HepG2 (cell line): Measurements from ENCODE around the gene PPP6R2. TPM values are rescaled to one million over a fixed set of nuclear protein-coding genes. Genes with fewer than 3 reads are reported as not detected.

Experiments
- ATAC-seq: fragments of 200-7000 bp; cut with Tn5 transposase; 3 replicates; pipeline ENCODE4 v1.9.1; 2020; ENCODE audit warnings: mild to moderate bottlenecking, moderate library complexity
- BruUV-seq: library from RNA; stranded (reverse); fragments of 400-500 nt; replicated peaks from 2 replicates; lab custom pipeline; 2021; lab: Mats Ljungman, UMichigan
- CTCF ChIA-PET: fragments of 300-600 bp; formaldehyde crosslinking; extraction: SDS; loops from one replicate; lab custom pipeline; 2021; ENCODE audit warnings: low total read pairs, inconsistent platforms, low intra/inter-chr PET ratio; lab: Yijun Ruan, JAX
- POLR2A ChIA-PET: fragments of 350-600 bp; sonication (Branson Sonifier 250); formaldehyde crosslinking; loops from one replicate; lab custom pipeline; 2020; ENCODE audit warnings: antibody characterized with exemption, inconsistent platforms; lab: Yijun Ruan, JAX
- DNase-seq: peaks from one replicate; pipeline ENCODE4 v3.0.0-alpha.2; 2015; ENCODE audit warnings: low spot score
- FAIRE-seq: peaks from 3 replicates; lab custom pipeline; 2011; peaks lifted over from hg19 to GRCh38; lab: Jason Lieb, UNC
- H2AFZ ChIP-seq: one replicate; pipeline ENCODE4 v1.6.1; 2011; ENCODE audit warnings: low read length, inconsistent platforms
- H3K27ac ChIP-seq: fragments of 300-600 bp; 3 replicates; pipeline ENCODE4 v1.8.0; 2011; ENCODE audit warnings: mixed run types, mild to moderate bottlenecking, mixed read lengths, low read length, inconsistent platforms; ENCODE audit not compliant: insufficient read depth; ENCODE audit errors: extremely low read length
- H3K27me3 ChIP-seq, 2 experiments: fragments of 200-600 bp in 1 of 2; 2 replicates in 1 of 2; 3 replicates in 1 of 2; pipeline versions ENCODE4 v1.6.0 to v1.8.0; 2011; ENCODE audit warnings: low read length in 2 of 2, mild to moderate bottlenecking in 2 of 2, moderate library complexity in 2 of 2, inconsistent platforms in 1 of 2; ENCODE audit not compliant: insufficient read depth in 2 of 2, control insufficient read depth in 1 of 2
- H3K36me3 ChIP-seq, 2 experiments: fragments of 200-600 bp in 1 of 2; replicated peaks in 1 of 2; 2 replicates in 1 of 2; 3 replicates in 1 of 2; pipeline versions ENCODE4 v1.5.1 to v1.8.0; 2011; ENCODE audit warnings: low read length in 2 of 2, inconsistent platforms in 1 of 2; ENCODE audit not compliant: insufficient read depth in 2 of 2, control insufficient read depth in 1 of 2
- H3K4me1 ChIP-seq: 2 replicates; pipeline ENCODE4 v1.5.1; 2012; ENCODE audit warnings: low read length, inconsistent platforms; ENCODE audit not compliant: insufficient read depth
- H3K4me2 ChIP-seq: 2 replicates; pipeline ENCODE4 v1.6.0; 2011; ENCODE audit warnings: low read depth, low read length, inconsistent platforms
- H3K4me3 ChIP-seq, 3 experiments: fragments of 200-600 bp in 1 of 3; sonication (generic), shearing (Covaris generic) in 1 of 3; replicated peaks in 1 of 3; 2 replicates each; pipeline ENCODE4 v1.5.1; 2011 to 2016; ENCODE audit warnings: low read length in 3 of 3, inconsistent platforms in 2 of 3, low read depth in 2 of 3, mild to moderate bottlenecking in 2 of 3, control low read depth in 1 of 3, mixed read lengths in 1 of 3; ENCODE audit not compliant: insufficient read depth in 1 of 3
- H3K79me2 ChIP-seq: one replicate; pipeline ENCODE4 v1.6.1; 2011; ENCODE audit warnings: low read length, inconsistent platforms; ENCODE audit not compliant: insufficient read depth
- H3K9ac ChIP-seq: 2 replicates; pipeline ENCODE4 v1.6.0; 2011; ENCODE audit warnings: mild to moderate bottlenecking, low read depth, low read length, inconsistent platforms; ENCODE audit not compliant: insufficient read depth
- H3K9me3 ChIP-seq: 2 replicates; pipeline ENCODE4 v1.5.1; 2012; ENCODE audit warnings: mild to moderate bottlenecking, low read length
- H4K20me1 ChIP-seq: 2 replicates; pipeline ENCODE4 v1.6.0; 2011; ENCODE audit warnings: inconsistent platforms, mild to moderate bottlenecking, low read length, moderate library complexity; ENCODE audit not compliant: insufficient read depth
- ZNF121 ChIP-seq: sonication (generic); formaldehyde crosslinking; IDR thresholded peaks from 2 replicates; pipeline ENCODE4 v1.5.0; 2020; ENCODE audit warnings: mild to moderate bottlenecking, missing genetic modification reagents
- ZNF382 ChIP-seq: sonication (generic); formaldehyde crosslinking; IDR thresholded peaks from 2 replicates; pipeline ENCODE4 v1.5.0; 2020; ENCODE audit warnings: missing genetic modification reagents, mild to moderate bottlenecking, borderline replicate concordance
- ZNF512 ChIP-seq: sonication (generic); formaldehyde crosslinking; IDR thresholded peaks from 2 replicates; pipeline ENCODE4 v1.4.0; 2020; ENCODE audit warnings: mild to moderate bottlenecking, missing genetic modification reagents
- ZNF552 ChIP-seq: sonication (generic); formaldehyde crosslinking; IDR thresholded peaks from 2 replicates; pipeline ENCODE4 v1.9.0; 2022; ENCODE audit warnings: missing genetic modification reagents, mild to moderate bottlenecking, borderline replicate concordance
- ZNF570 ChIP-seq: sonication (generic); formaldehyde crosslinking; IDR thresholded peaks from 2 replicates; pipeline ENCODE4 v1.4.0; 2020; ENCODE audit warnings: mild to moderate bottlenecking, missing genetic modification reagents, borderline replicate concordance
- WGBS: methylation state at CpG from one replicate; pipeline ENCODE4 v1.1.6; 2017; ENCODE audit warnings: low lambda C conversion rate; 5-methylcytosine and 5-hydroxymethylcytosine counted together
- in situ Hi-C: cut with HindIII; loops from 2 replicates; pipeline ENCODE4 v1.10.0; 2017; ENCODE audit warnings: low pct_unique_long_range_greater_than_20kb; ENCODE audit not compliant: extremely low pct_ligation_motif_present
- intact Hi-C: fragments of 100-400 bp; cut with micrococcal nuclease; formaldehyde crosslinking; loops from one replicate; pipeline ENCODE4 v1.10.0; 2022; ENCODE audit not compliant: unreplicated experiment
- polyA plus RNA-seq, 8 experiments: library from polyadenylated mRNA; depleted of rRNA in 3 of 8; stranded (reverse) in 7 of 8; unstranded in 1 of 8; fragments of >200 nt; fragmentation: Illumina TruSeq in 4 of 8; extraction: Trizol in 4 of 8; gene quantifications; 2 replicates each; pipeline versions ENCODE4 v1.2.1 to v1.2.3, GENCODE V29; 2011 to 2016; ENCODE audit warnings: low read depth in 4 of 8, missing spikeins in 1 of 8, mixed read lengths in 1 of 8; ENCODE audit not compliant: insufficient read depth in 1 of 8
- total RNA-seq, 5 experiments: library from RNA; depleted of rRNA; stranded (reverse); fragments of >200 nt; fragmentation: Illumina TruSeq; extraction: Trizol; gene quantifications; 2 replicates each; pipeline ENCODE4 v1.2.3, GENCODE V29; 2016; ENCODE audit warnings: low read depth in 1 of 5
- TF ChIP-seq, protein P1 (sequence below): sonication (generic); formaldehyde crosslinking; IDR thresholded peaks from 2 replicates; pipeline ENCODE4 v1.4.0; 2020; ENCODE audit warnings: missing genetic modification reagents, mild to moderate bottlenecking, borderline replicate concordance

PPP6R2 gene
- total and polyA plus RNA-seq, 2 of the 13 experiments (the other 11 are each of a cell fraction or from before 2014, with no cell fraction given) = 55.0 to 102 TPM

- no peaks in the 10 kb centered on the region for H4K20me1 ChIP-seq
- H3K9me3 ChIP-seq = no peaks in the 10 kb centered on the region
- no peak overlapping the region for H3K4me2 ChIP-seq
- no TSS peak for BruUV-seq
- H3K36me3 ChIP-seq = peaks cover 5 to 26% of the 10 kb centered on the region in 2 experiments
- in situ Hi-C loops (no loop called here), intact Hi-C loops (no loop called here)
- no peak for ATAC-seq
- DNase-seq = no peak
- ChIA-PET CTCF (no interaction called here), POLR2A (no interaction called here)
- FAIRE-seq = no peak
- no peak overlapping the region for H3K27ac ChIP-seq
- 96% methylated on average over 2 of the region's 2 CpGs for WGBS
- no peak overlapping the region for H3K4me3 ChIP-seq
- H3K27me3 ChIP-seq = no peaks in the 10 kb centered on the region
- TF ChIP-seq ZNF121 (CRISPR knock-in tag) (peak; percentile 81), ZNF552 (CRISPR knock-in tag) (no peak), ZNF570 (no peak), ZNF512 (CRISPR knock-in tag) (no peak), ZNF382 (no peak)
- TF ChIP-seq, protein P1, sequence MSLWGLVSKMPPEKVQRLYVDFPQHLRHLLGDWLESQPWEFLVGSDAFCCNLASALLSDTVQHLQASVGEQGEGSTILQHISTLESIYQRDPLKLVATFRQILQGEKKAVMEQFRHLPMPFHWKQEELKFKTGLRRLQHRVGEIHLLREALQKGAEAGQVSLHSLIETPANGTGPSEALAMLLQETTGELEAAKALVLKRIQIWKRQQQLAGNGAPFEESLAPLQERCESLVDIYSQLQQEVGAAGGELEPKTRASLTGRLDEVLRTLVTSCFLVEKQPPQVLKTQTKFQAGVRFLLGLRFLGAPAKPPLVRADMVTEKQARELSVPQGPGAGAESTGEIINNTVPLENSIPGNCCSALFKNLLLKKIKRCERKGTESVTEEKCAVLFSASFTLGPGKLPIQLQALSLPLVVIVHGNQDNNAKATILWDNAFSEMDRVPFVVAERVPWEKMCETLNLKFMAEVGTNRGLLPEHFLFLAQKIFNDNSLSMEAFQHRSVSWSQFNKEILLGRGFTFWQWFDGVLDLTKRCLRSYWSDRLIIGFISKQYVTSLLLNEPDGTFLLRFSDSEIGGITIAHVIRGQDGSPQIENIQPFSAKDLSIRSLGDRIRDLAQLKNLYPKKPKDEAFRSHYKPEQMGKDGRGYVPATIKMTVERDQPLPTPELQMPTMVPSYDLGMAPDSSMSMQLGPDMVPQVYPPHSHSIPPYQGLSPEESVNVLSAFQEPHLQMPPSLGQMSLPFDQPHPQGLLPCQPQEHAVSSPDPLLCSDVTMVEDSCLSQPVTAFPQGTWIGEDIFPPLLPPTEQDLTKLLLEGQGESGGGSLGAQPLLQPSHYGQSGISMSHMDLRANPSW (CRISPR knock-in tag) = no peak
- H2AFZ ChIP-seq = no peak overlapping the region
- peaks cover 11% of the 10 kb centered on the region for H3K79me2 ChIP-seq
- peaks cover 8% of the 10 kb centered on the region for H3K4me1 ChIP-seq
- no peak overlapping the region for H3K9ac ChIP-seq
Observed at GRCh38 chr22:50371101-50371648, 28.0 kb downstream of the PPP6R2 start.
